ENCODE measurements around the gene ATP8A1.

DNA sequence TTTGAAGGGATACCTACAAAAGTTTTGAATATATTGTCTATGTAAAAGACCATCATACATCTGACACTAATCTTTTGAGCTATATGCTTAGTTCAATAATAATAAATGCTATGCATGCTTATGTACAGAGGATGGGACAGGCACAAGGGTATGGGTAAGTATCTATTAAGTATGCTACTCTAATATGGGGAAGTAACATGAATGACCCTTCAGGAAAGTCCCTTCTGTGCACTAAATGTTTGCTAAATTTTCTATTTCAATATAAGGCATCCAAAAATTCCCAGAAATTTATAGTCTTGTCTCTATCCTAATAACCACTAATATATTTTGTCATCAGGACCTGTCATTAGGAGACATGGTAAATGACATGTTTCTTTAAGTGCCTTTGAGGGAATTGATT, 19.0 kb downstream of the ATP8A1 start:
- TF ChIP-seq, protein P1, sequence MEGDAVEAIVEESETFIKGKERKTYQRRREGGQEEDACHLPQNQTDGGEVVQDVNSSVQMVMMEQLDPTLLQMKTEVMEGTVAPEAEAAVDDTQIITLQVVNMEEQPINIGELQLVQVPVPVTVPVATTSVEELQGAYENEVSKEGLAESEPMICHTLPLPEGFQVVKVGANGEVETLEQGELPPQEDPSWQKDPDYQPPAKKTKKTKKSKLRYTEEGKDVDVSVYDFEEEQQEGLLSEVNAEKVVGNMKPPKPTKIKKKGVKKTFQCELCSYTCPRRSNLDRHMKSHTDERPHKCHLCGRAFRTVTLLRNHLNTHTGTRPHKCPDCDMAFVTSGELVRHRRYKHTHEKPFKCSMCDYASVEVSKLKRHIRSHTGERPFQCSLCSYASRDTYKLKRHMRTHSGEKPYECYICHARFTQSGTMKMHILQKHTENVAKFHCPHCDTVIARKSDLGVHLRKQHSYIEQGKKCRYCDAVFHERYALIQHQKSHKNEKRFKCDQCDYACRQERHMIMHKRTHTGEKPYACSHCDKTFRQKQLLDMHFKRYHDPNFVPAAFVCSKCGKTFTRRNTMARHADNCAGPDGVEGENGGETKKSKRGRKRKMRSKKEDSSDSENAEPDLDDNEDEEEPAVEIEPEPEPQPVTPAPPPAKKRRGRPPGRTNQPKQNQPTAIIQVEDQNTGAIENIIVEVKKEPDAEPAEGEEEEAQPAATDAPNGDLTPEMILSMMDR (IDR thresholded peaks at IDR 0.05) = no peak
- TF ChIP-seq POLR2AphosphoS5 (IDR thresholded peaks at IDR 0.05; ENCODE audit: low read depth, low read length) = no peak
